ENCODE results near the gene EIPR1.

DNA sequence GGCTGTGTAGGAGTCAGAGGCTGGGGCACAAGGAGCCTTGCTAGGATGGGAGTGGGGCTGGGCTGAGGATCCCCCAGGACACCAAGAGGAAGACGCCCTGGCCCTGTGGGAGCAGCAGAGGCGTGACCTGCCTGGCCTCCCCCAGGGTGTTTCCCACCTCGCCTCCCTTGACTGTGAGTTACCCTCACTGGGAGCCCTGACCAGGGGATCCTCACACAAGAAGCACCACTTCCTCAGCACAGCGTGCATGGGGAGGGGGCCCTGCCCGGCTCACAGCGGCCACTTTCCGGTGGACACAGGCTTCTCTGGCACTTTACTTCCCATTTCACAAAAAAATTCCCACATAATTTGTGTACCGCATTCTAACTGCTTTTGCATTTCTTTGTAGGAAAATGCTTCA, 187.7 kb downstream of the EIPR1 start:
- no peak for TF ChIP-seq ZFX (IDR thresholded peaks at IDR 0.05)
- TF ChIP-seq, protein P1, sequence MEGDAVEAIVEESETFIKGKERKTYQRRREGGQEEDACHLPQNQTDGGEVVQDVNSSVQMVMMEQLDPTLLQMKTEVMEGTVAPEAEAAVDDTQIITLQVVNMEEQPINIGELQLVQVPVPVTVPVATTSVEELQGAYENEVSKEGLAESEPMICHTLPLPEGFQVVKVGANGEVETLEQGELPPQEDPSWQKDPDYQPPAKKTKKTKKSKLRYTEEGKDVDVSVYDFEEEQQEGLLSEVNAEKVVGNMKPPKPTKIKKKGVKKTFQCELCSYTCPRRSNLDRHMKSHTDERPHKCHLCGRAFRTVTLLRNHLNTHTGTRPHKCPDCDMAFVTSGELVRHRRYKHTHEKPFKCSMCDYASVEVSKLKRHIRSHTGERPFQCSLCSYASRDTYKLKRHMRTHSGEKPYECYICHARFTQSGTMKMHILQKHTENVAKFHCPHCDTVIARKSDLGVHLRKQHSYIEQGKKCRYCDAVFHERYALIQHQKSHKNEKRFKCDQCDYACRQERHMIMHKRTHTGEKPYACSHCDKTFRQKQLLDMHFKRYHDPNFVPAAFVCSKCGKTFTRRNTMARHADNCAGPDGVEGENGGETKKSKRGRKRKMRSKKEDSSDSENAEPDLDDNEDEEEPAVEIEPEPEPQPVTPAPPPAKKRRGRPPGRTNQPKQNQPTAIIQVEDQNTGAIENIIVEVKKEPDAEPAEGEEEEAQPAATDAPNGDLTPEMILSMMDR (conservative IDR thresholded peaks at IDR 0.05) = no peak
